GM23338 (cell line): ENCODE measurements around the gene C1orf116. TPM values are rescaled to one million over a fixed set of nuclear protein-coding genes. Genes with fewer than 3 reads are reported as not detected.

Experiments
- ATAC-seq: fragments of 200-7000 bp; cut with Tn5 transposase; 3 replicates; pipeline ENCODE4 v1.9.1; 2020
- DNase-seq: peaks from one replicate; pipeline ENCODE4 v3.0.0-alpha.2; 2015; ENCODE audit warnings: low spot score
- H2AFZ ChIP-seq: fragments of 200-600 bp; sonication (generic); 2 replicates; pipeline ENCODE4 v1.8.0; 2016; ENCODE audit warnings: antibody characterized with exemption, mild to moderate bottlenecking, moderate library complexity
- H3F3A ChIP-seq: fragments of 200-600 bp; sonication (generic); replicated peaks from 2 replicates; pipeline ENCODE4 v1.8.0; 2017; ENCODE audit warnings: antibody characterized with exemption, mixed run types, low read depth
- H3K27ac ChIP-seq: fragments of 200-600 bp; sonication (generic); 2 replicates; pipeline ENCODE4 v1.6.1; 2016; ENCODE audit warnings: low read depth
- H3K27me3 ChIP-seq: fragments of 200-600 bp; sonication (generic); 2 replicates; pipeline ENCODE4 v1.8.0; 2016; ENCODE audit warnings: mild to moderate bottlenecking, mixed run types, moderate library complexity; ENCODE audit not compliant: insufficient read depth
- H3K36me3 ChIP-seq: fragments of 200-600 bp; sonication (generic); 2 replicates; pipeline ENCODE4 v1.8.0; 2016; ENCODE audit warnings: mild to moderate bottlenecking; ENCODE audit not compliant: insufficient read depth
- H3K4me1 ChIP-seq: fragments of 200-600 bp; sonication (generic); 2 replicates; pipeline ENCODE4 v1.8.0; 2016; ENCODE audit warnings: mild to moderate bottlenecking, moderate library complexity; ENCODE audit not compliant: insufficient read depth
- H3K4me2 ChIP-seq: fragments of 200-600 bp; sonication (generic); 2 replicates; pipeline ENCODE4 v1.7.1; 2017; ENCODE audit warnings: mixed run types
- H3K4me3 ChIP-seq: fragments of 200-600 bp; sonication (generic); 2 replicates; pipeline ENCODE4 v1.6.1; 2016; ENCODE audit warnings: mixed run types
- H3K79me2 ChIP-seq: fragments of 200-600 bp; sonication (generic); replicated peaks from 2 replicates; pipeline ENCODE4 v1.8.0; 2017; ENCODE audit warnings: mild to moderate bottlenecking; ENCODE audit not compliant: insufficient read depth
- H3K9me2 ChIP-seq: fragments of 200-600 bp; sonication (generic); 2 replicates; pipeline ENCODE4 v1.8.0; 2017; ENCODE audit not compliant: insufficient read depth
- H4K20me1 ChIP-seq: fragments of 200-600 bp; sonication (generic); replicated peaks from 2 replicates; pipeline ENCODE4 v1.8.0; 2017; ENCODE audit warnings: mild to moderate bottlenecking; ENCODE audit not compliant: insufficient read depth
- H3K27ac Mint-ChIP-seq: 2 replicates; pipeline ENCODE4 v1.8.0; 2020; ENCODE audit warnings: inconsistent platforms, mild to moderate bottlenecking, moderate library complexity, mixed read lengths
- H3K27me3 Mint-ChIP-seq: 3 replicates; pipeline ENCODE4 v1.8.0; 2022; ENCODE audit warnings: low read depth, mild to moderate bottlenecking, moderate library complexity, mixed read lengths, inconsistent platforms; ENCODE audit not compliant: insufficient read depth, poor library complexity
- H3K36me3 Mint-ChIP-seq: 3 replicates; pipeline ENCODE4 v1.8.0; 2021; ENCODE audit warnings: low read depth, mild to moderate bottlenecking, inconsistent platforms, moderate library complexity, mixed read lengths
- H3K4me1 Mint-ChIP-seq: 3 replicates; pipeline ENCODE4 v1.8.0; 2020; ENCODE audit warnings: mild to moderate bottlenecking, inconsistent platforms, mixed read lengths
- H3K4me3 Mint-ChIP-seq: 3 replicates; pipeline ENCODE4 v1.8.0; 2021; ENCODE audit warnings: moderate library complexity, mild to moderate bottlenecking, inconsistent platforms, mixed read lengths
- H3K9me3 Mint-ChIP-seq: 3 replicates; pipeline ENCODE4 v1.8.0; 2020; ENCODE audit warnings: moderate library complexity, mild to moderate bottlenecking, inconsistent platforms, mixed read lengths
- CREB1 ChIP-seq: fragments of 250-450 bp; sonication (Bioruptor Pico); IDR thresholded peaks from 2 replicates; pipeline ENCODE4 v1.5.0; 2020; ENCODE audit warnings: low read depth, mild to moderate bottlenecking, moderate library complexity
- CTCF ChIP-seq, 2 experiments: fragments of 200-600 bp in 1 of 2; sonication (generic) in 1 of 2; conservative IDR thresholded peaks; 2 replicates each; pipeline versions ENCODE4 v1.5.1 to v1.6.1; 2016 to 2017; ENCODE audit warnings: antibody characterized with exemption in 2 of 2, low read depth in 2 of 2, mild to moderate bottlenecking in 2 of 2, moderate library complexity in 1 of 2
- ETS1 ChIP-seq: IDR thresholded peaks from 2 replicates; pipeline ENCODE4 v1.6.1; 2016; ENCODE audit warnings: antibody characterized with exemption
- EZH2 ChIP-seq: fragments of 200-600 bp; sonication (generic); IDR thresholded peaks from one replicate; pipeline ENCODE4 v1.8.0; 2017; ENCODE audit warnings: antibody characterized with exemption, mild to moderate bottlenecking, low read depth; ENCODE audit not compliant: unreplicated experiment
- EZH2phosphoT487 ChIP-seq: fragments of 200-600 bp; sonication (generic); IDR thresholded peaks from one replicate; pipeline ENCODE4 v1.8.1; 2018; ENCODE audit warnings: antibody characterized with exemption; ENCODE audit not compliant: unreplicated experiment
- JUNB ChIP-seq: IDR thresholded peaks from one replicate; pipeline ENCODE4 v1.6.1; 2016; ENCODE audit warnings: antibody characterized with exemption; ENCODE audit not compliant: unreplicated experiment
- NANOG ChIP-seq: IDR thresholded peaks from 2 replicates; pipeline ENCODE4 v1.6.1; 2016; ENCODE audit warnings: antibody characterized with exemption, borderline replicate concordance
- POLR2AphosphoS5 ChIP-seq: IDR thresholded peaks from 2 replicates; pipeline ENCODE4 v1.6.1; 2016; ENCODE audit warnings: antibody characterized with exemption, low read depth
- REST ChIP-seq: IDR thresholded peaks from one replicate; pipeline ENCODE4 v1.6.1; 2018; ENCODE audit warnings: antibody characterized with exemption; ENCODE audit not compliant: unreplicated experiment
- STAT1 ChIP-seq: IDR thresholded peaks from one replicate; pipeline ENCODE4 v1.6.1; 2016; ENCODE audit warnings: antibody characterized with exemption; ENCODE audit not compliant: unreplicated experiment
- ZNF114 ChIP-seq: fragments of 250-450 bp; sonication (Bioruptor Pico); IDR thresholded peaks from 2 replicates; pipeline ENCODE4 v1.5.0; 2020; ENCODE audit warnings: mild to moderate bottlenecking, moderate library complexity
- ZNF331 ChIP-seq: fragments of 250-450 bp; sonication (Bioruptor Pico); IDR thresholded peaks from 2 replicates; pipeline ENCODE4 v1.5.0; 2020; ENCODE audit warnings: low read depth, mild to moderate bottlenecking, moderate library complexity
- ZNF462 ChIP-seq: fragments of 250-450 bp; sonication (Bioruptor Pico); IDR thresholded peaks from 2 replicates; pipeline ENCODE4 v1.5.0; 2020; ENCODE audit warnings: mild to moderate bottlenecking, moderate library complexity
- polyA plus RNA-seq: library from polyadenylated mRNA; unstranded; fragments of >200 nt; fragmentation: Nextera tagmentation; extraction: Ambion mirVana; gene quantifications from 2 replicates; pipeline ENCODE4 v1.2.1, GENCODE V29; 2016
- total RNA-seq: library from RNA; depleted of rRNA; stranded (reverse); fragments of >200 nt; shearing (Covaris generic); gene quantifications from 2 replicates; pipeline ENCODE4 v1.2.3, GENCODE V29; 2014

The C1orf116 gene
- total and polyA plus RNA-seq, 2 experiments from 2014 or later: 2.3 to 5.3 TPM

- DNase-seq (no peak), ATAC-seq (no peak)
- no peaks in the 10 kb centered on the region for H3K79me2 ChIP-seq
- peaks cover 9% of the 10 kb centered on the region for H3K4me1 ChIP-seq
- H3K36me3 ChIP-seq: no peaks in the 10 kb centered on the region
- no peak overlapping the region for H3K27ac ChIP-seq
- H3F3A ChIP-seq: 0 out of 2 replicates have a peak, but pooled peaks cover 3% of the 10 kb centered on the region
- Mint-ChIP-seq H3K4me1 (peaks cover 18% of the 10 kb centered on the region), H3K27me3 (peaks cover 5% of the 10 kb centered on the region), H3K9me3 (no peaks in the 10 kb centered on the region), H3K36me3 (no peaks in the 10 kb centered on the region; the same call in 2 of the 3 replicates), H3K27ac (no peak overlapping the region), H3K4me3 (no peak overlapping the region)
- H3K4me2 ChIP-seq: no peak overlapping the region
- TF ChIP-seq NANOG (no peak), ZNF462 (CRISPR knock-in tag) (no peak), CREB1 (no peak), ZNF114 (CRISPR knock-in tag) (no peak), ETS1 (no peak), ZNF331 (CRISPR knock-in tag) (no peak), CTCF (conservative IDR thresholded peaks at IDR 0.05; ENCODE audit: low read depth in 2 of 2) (no peak), POLR2AphosphoS5 (no peak), JUNB (no peak), STAT1 (no peak), REST (no peak), EZH2 (no peak), EZH2phosphoT487 (no peak)
- no peak overlapping the region for H3K4me3 ChIP-seq
- H4K20me1 ChIP-seq: no peaks in the 10 kb centered on the region; the same call in 1 of the 2 replicates
- H3K27me3 ChIP-seq: no peaks in the 10 kb centered on the region
- no peaks in the 10 kb centered on the region for H3K9me2 ChIP-seq
- H2AFZ ChIP-seq: no peak overlapping the region
Measured at GRCh38 chr1:207021139-207021861, 11.3 kb downstream of the C1orf116 start.
